Erythroblast (primary cell): Measurements from ENCODE around the gene HIPK2.

Experiments used
- GATA1 ChIP-seq: IDR thresholded peaks from 2 replicates; pipeline ENCODE4 v1.6.1; 2011; ENCODE audit warnings: low read depth, mild to moderate bottlenecking, control low read depth, low read length, moderate library complexity
- POLR2A ChIP-seq: IDR thresholded peaks from 2 replicates; pipeline ENCODE4 v1.6.1; 2011; ENCODE audit warnings: mild to moderate bottlenecking, low read length

DNA sequence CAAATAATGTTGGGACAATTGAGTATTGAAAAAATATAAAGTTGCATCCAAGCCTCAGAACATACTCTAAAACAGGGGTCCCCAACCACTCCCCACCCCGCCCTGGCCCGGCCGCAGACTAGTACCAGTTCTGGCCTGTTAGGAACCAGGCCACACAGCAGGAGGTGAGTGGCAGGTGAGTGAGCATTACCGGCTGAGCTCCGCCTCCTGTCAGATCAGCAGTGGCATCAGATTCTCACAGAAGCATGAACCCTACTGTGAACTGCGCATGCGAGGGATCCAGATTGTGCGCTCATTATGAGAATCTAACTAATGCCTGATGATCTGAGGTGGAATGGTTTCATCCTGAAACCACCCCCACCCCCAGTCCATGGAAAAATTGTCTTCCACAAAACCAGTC lies 19.4 kb downstream of the HIPK2 start:
- TF ChIP-seq POLR2A (no peak), GATA1 (no peak)
